ENCODE data around the gene RTP2.

GRCh38 chr3:187677604-187678003, 24.8 kb downstream of the RTP2 start:
- TF ChIP-seq, protein P1, sequence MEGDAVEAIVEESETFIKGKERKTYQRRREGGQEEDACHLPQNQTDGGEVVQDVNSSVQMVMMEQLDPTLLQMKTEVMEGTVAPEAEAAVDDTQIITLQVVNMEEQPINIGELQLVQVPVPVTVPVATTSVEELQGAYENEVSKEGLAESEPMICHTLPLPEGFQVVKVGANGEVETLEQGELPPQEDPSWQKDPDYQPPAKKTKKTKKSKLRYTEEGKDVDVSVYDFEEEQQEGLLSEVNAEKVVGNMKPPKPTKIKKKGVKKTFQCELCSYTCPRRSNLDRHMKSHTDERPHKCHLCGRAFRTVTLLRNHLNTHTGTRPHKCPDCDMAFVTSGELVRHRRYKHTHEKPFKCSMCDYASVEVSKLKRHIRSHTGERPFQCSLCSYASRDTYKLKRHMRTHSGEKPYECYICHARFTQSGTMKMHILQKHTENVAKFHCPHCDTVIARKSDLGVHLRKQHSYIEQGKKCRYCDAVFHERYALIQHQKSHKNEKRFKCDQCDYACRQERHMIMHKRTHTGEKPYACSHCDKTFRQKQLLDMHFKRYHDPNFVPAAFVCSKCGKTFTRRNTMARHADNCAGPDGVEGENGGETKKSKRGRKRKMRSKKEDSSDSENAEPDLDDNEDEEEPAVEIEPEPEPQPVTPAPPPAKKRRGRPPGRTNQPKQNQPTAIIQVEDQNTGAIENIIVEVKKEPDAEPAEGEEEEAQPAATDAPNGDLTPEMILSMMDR (IDR thresholded peaks at IDR 0.05; ENCODE audit: insufficient read depth, low read depth, low read length), result no peak
- TF ChIP-seq EZH2 (IDR thresholded peaks at IDR 0.05; ENCODE audit: insufficient read depth, low read length), result no peak
